ENCODE data around the gene CCDC88C. TPM values are rescaled to one million over a fixed set of nuclear protein-coding genes. Genes with fewer than 3 reads are reported as not detected.

CCDC88C gene
- polyA plus RNA-seq, 3 donors, result 4.7 to 7.6 (median 5.8) TPM

GRCh38 chr14:91358025-91358319 is 59.6 kb downstream of the CCDC88C start:
- H3K27ac ChIP-seq (ENCODE audit: low read depth, low read length), result no peak overlapping the region
- 88 to 93% (median 91%) methylated on average over 9 of the region's 9 CpGs for WGBS, 3 donors

DNA sequence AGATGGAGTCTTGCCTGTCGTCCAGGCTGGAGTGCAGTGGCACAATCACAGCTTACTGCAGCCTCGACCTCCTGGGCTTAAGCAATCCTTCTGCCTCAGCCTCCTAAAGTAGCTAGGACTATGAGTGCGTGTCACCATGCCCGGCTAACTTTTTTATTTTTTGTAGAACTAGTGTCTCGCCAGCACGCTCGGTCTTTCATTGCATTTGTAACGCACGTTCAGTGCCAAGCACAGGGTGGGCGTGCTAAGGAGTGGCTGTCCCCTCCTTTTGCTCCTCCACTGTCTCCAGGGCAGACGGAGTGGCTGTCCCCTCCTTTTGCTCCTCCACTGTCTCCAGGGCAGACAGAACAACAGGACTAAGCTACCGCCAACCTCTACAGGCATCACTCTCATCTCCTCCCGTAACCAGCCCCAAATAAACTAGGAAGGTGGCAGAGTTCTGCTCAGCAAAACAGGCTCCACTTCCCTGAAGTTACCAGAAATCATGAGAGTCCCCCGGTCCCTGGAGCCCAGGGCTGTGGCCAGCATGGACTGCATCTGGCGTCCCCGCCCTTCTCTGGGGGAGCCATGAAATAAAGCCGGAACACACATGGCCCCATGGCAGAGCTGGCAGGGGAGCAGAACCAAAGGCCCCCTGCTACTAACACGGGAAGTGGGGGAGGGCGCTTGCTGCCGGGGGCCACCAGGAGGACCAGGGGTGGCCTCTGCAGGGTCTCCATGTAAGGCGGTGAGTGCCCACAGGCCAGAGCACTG is 60.2 kb downstream of the CCDC88C start:
- H3K27ac ChIP-seq (ENCODE audit: low read depth, low read length), result no peak overlapping the region
- 89 to 97% (median 94%) methylated on average over 19 to 21 of the region's 21 CpGs for WGBS, 3 donors

DNA sequence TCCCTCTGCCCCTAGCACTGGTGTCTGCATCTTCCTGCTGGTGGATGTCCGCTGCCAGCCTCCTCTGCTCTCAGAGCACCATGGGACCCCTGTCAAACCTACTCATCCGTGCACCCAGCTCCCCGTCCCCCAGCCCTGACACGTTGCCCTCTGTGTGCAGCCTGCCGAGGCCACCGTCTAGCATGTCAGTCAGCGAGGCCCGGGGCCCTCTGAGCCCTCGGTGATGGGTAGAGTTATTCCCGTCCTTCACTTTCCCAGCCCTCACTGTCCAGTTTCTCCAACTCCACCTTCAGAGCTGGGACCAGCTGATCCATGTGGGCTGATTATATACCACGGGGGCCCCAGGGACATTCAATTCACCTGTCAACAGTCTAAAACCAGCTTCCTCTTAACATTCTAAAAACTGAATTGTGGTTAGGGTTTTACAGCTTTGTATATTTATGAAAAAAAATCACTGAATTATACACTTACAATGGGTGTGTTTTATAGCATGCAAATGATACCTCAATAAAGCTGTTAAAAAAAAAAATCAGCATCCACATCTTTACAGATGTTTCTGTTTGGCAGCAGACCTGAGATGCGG is 61.3 kb downstream of the CCDC88C start:
- WGBS, 3 donors, result 75 to 86% (median 77%) methylated on average over 12 of the region's 12 CpGs
- H3K27ac ChIP-seq (ENCODE audit: low read depth, low read length), result no peak overlapping the region

GRCh38 chr14:91354979-91355685 is 62.5 kb downstream of the CCDC88C start:
- 80 to 83% (median 83%) methylated on average over 27 of the region's 27 CpGs for WGBS, 3 donors

GRCh38 chr14:91354221-91354916 is 63.3 kb downstream of the CCDC88C start:
- no peak overlapping the region for H3K27ac ChIP-seq (ENCODE audit: low read depth, low read length)
- WGBS, 3 donors, result 81 to 86% (median 83%) methylated on average over 14 of the region's 14 CpGs

More at GRCh38 chr14:91354979-91355685, 62.5 kb downstream of the CCDC88C start:
- no peak overlapping the region for H3K27ac ChIP-seq (ENCODE audit: low read depth, low read length)

- WGBS, 3 donors, result 62 to 78% (median 75%) methylated on average over 17 of the region's 17 CpGs
- H3K27ac ChIP-seq (ENCODE audit: low read depth, low read length), result no peak overlapping the region
Observed at GRCh38 chr14:91352728-91353692, 64.6 kb downstream of the CCDC88C start.

DNA sequence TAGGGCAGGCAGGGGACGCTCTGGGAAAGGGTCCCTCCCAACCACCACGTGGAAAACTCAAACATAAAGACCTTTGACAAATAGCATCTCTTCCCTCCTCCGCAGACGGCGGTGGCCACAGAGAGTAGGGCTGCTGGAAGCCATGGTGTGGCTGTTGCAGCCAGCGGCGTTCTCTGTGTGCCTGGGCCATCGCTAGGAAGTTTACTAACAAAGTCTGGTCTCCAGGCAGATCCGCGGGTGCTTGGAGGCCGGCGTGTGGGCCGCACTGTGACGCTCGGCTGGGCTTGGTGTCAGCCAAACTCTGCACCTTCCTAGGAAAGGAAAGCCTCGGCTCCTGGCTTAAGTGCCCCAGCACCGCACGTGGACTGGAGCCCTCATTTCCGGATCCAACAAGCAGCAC is 65.6 kb downstream of the CCDC88C start:
- WGBS, 3 donors, result 43 to 65% (median 51%) methylated on average over 19 of the region's 19 CpGs
- H3K27ac ChIP-seq (ENCODE audit: low read depth, low read length), result no peak overlapping the region

- 82 to 84% (median 83%) methylated on average over 10 of the region's 10 CpGs for WGBS, 3 donors
- H3K27ac ChIP-seq (ENCODE audit: low read depth, low read length), result no peak overlapping the region
Observed at GRCh38 chr14:91351512-91351862, 66.1 kb downstream of the CCDC88C start.

DNA sequence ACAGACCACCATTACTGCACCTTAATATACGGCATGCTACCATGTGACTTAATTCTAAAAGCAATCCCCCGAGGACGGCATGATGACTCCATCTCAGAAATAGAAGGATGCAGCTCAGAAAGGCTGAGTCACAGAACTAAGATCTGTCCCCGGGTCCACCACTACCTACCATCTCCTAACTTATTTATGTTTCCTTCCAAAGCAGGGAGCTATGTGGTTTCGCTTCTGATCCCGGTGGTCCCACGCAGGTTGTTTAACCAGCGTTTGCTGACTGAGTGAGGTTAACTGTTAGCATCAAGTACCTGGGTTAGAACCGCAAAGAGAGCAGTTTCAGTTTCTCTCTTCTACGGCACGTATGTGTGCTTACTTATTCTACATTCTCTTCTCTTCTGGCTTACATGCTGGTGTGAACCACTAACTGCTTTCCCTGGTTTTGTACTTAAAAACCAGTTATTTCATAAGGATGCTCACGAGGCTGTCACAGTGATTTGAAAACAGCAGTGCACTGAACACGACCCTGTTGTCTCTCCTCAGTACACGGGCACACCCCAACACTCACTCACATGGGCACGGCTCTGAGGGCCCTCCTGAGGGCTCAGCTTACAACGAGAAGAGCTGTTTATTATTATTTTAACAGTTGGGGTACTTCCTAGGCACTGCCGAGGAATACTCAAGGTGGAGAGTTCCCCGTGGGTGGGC is 66.7 kb downstream of the CCDC88C start:
- WGBS, 3 donors, result 60 to 82% (median 69%) methylated on average over 18 of the region's 18 CpGs

DNA sequence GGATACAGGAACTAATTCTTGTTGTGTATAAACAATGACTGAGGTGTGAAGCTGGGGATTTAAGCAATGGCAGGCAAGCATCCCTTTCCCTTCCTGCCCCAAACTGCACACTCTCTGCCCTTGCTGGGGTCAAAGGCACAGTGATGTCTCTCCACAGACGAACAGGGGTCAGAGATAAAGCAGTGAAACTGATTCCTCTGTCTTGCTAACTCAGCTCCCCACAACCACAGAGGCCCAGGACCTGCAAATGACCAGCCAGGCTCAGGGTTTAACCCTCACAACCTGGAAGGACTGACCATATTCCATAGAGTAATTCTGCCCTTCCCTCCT is 67.2 kb downstream of the CCDC88C start:
- no peak overlapping the region for H3K27ac ChIP-seq (ENCODE audit: low read depth, low read length)
- WGBS, 3 donors, result 81 to 94% (median 93%) methylated on average over 1 of the region's 1 CpG

More for the DNA sequence above, 66.7 kb downstream of the CCDC88C start:
- no peak overlapping the region for H3K27ac ChIP-seq (ENCODE audit: low read depth, low read length)

DNA sequence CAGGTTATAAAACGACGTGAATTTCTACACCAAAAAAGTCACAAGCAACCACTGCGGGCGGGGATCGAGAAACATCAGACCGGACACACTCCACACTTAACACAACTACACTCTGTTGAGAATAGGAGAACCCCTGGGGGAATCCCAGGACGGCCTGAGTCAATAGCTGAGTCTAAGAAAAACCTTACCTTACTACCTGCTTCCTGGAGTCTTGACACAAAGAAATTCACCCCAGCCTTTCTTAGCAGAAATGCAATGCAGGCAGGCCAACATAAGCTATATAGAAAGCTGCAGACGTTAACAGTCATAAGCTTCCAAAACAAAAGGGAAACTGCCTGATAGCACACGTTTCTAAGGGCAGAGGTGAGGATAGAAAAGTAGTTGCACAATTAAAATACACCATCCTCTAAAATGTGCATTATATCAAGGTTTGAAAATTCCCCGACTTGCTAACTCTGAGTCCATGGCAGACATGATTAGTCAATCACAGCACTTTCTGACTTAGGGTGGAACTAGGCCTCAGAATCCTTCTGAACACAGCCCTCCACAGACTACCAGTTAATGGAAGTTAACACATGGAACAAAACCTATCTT is 68.0 kb downstream of the CCDC88C start:
- no peak overlapping the region for H3K27ac ChIP-seq (ENCODE audit: low read depth, low read length)
- 79 to 83% (median 81%) methylated on average over 10 of the region's 10 CpGs for WGBS, 3 donors

GRCh38 chr14:91348845-91349465 is 68.7 kb downstream of the CCDC88C start:
- no peak overlapping the region for H3K27ac ChIP-seq (ENCODE audit: low read depth, low read length)
- WGBS, 3 donors, result 51 to 61% (median 56%) methylated on average over 9 of the region's 9 CpGs

GRCh38 chr14:91346838-91347173 is 70.8 kb downstream of the CCDC88C start:
- H3K27ac ChIP-seq (ENCODE audit: low read depth, low read length), result no peak overlapping the region
- 89 to 91% (median 89%) methylated on average over 4 of the region's 4 CpGs for WGBS, 3 donors

GRCh38 chr14:91344096-91344495 is 73.5 kb downstream of the CCDC88C start:
- H3K27ac ChIP-seq (ENCODE audit: low read depth, low read length), result no peak overlapping the region
- 49 to 61% (median 51%) methylated on average over 5 of the region's 5 CpGs for WGBS, 3 donors

DNA sequence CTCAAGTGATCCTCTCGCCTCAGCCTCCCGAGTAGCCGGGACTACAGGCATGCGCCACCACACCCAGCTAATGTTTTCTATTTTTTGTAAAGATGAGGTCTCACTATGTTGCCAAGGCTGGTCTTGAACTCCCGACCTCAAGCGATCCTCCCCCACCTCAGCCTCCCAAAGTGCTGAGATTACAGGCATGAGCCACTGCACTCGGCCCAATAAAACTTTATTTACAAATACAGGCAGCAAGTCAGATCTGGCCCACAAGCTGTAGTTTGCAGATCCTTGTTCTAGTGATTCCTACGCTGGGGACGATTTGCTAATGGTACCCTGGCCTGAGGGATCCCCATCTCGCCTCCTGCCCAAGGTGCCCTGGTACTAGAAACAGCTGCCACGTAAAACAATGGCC is 74.6 kb downstream of the CCDC88C start:
- H3K27ac ChIP-seq (ENCODE audit: low read depth, low read length), result no peak overlapping the region
- WGBS, 3 donors, result 91 to 96% (median 91%) methylated on average over 11 of the region's 11 CpGs

- WGBS, 3 donors, result 80 to 89% (median 84%) methylated on average over 12 of the region's 12 CpGs
- H3K27ac ChIP-seq (ENCODE audit: low read depth, low read length), result no peak overlapping the region
Observed at GRCh38 chr14:91342206-91342760, 75.3 kb downstream of the CCDC88C start.

DNA sequence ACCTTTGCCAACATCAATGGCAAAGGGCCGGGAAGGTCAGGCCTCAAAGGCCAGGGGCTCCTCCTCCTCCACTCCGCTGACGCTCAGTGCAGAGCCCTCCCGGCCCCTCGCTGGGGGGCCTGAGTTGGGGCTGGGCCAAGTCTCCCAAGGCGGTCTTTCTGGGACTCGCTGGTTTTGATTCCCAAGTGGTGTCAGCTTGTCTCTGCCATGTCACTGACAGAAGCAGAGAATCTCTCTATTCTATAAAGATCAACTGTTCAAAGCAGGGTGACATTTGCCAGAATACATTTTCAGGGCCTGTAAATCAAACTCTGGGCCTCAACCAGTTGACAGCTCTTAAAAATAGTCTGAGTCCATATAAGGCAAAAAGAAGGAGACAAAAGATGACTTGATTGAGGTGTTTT is 75.9 kb downstream of the CCDC88C start:
- WGBS, 3 donors, result 81 to 87% (median 83%) methylated on average over 7 of the region's 7 CpGs
- no peak overlapping the region for H3K27ac ChIP-seq (ENCODE audit: low read depth, low read length)

All from adipose tissue (tissue), 3 donors.